Lower leg skin (tissue), 4 donors: ENCODE results near the gene SAPCD1. TPM values are rescaled to one million over a fixed set of nuclear protein-coding genes. Genes with fewer than 3 reads are reported as not detected.

ENCODE experiments used
- DNase-seq, 2 donors: peaks; one replicate each; pipeline ENCODE4 v3.0.0-alpha.2; 2019; ENCODE audit warnings: low spot score in 2 of 2
- H3K4me3 ChIP-seq: fragments of 200-600 bp; sonication (generic); 2 replicates; pipeline ENCODE4 v1.5.1; 2017; ENCODE audit warnings: mild to moderate bottlenecking, low read depth; ENCODE audit not compliant: poor library complexity, severe bottlenecking
- POLR2A ChIP-seq, 2 donors: fragments of 450-650 bp; IDR thresholded peaks; one replicate each; pipeline ENCODE4 v1.6.1; 2016 to 2017; ENCODE audit warnings: antibody characterized with exemption in 2 of 2, mild to moderate bottlenecking in 1 of 2, moderate library complexity in 1 of 2
- WGBS, 2 donors: methylation state at CpG; one replicate each; pipeline ENCODE4 v1.1.5; 2018; 5-methylcytosine and 5-hydroxymethylcytosine counted together
- intact Hi-C: fragments of 100-400 bp; cut with DNase I; formaldehyde crosslinking; loops from one replicate; pipeline ENCODE4 v1.15.0; 2023; ENCODE audit warnings: low total_unique reads
- total RNA-seq, 4 donors: library from RNA; depleted of rRNA; stranded (reverse); fragments of >200 nt; gene quantifications; one replicate each; pipeline ENCODE4 v1.1.0, GENCODE V29; 2016
- TF ChIP-seq, protein P1 (sequence below), 3 donors: fragments of 450-650 bp; IDR thresholded peaks; one replicate each; pipeline ENCODE4 v1.5.1; 2016; ENCODE audit warnings: antibody characterized with exemption in 3 of 3, mild to moderate bottlenecking in 3 of 3, moderate library complexity in 2 of 3

SAPCD1 gene
- total RNA-seq, 4 donors from 2014 or later, result 25.3 to 80.6 (median 55.3) TPM

- intact Hi-C loops, result no loop called here
- H3K4me3 ChIP-seq, result no peak overlapping the region
- TF ChIP-seq, protein P1, sequence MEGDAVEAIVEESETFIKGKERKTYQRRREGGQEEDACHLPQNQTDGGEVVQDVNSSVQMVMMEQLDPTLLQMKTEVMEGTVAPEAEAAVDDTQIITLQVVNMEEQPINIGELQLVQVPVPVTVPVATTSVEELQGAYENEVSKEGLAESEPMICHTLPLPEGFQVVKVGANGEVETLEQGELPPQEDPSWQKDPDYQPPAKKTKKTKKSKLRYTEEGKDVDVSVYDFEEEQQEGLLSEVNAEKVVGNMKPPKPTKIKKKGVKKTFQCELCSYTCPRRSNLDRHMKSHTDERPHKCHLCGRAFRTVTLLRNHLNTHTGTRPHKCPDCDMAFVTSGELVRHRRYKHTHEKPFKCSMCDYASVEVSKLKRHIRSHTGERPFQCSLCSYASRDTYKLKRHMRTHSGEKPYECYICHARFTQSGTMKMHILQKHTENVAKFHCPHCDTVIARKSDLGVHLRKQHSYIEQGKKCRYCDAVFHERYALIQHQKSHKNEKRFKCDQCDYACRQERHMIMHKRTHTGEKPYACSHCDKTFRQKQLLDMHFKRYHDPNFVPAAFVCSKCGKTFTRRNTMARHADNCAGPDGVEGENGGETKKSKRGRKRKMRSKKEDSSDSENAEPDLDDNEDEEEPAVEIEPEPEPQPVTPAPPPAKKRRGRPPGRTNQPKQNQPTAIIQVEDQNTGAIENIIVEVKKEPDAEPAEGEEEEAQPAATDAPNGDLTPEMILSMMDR (IDR thresholded peaks at IDR 0.05), result no peak
- TF ChIP-seq POLR2A (IDR thresholded peaks at IDR 0.05), result no peak
- DNase-seq, result no peak
- 96% methylated on average over 5 of the region's 5 CpGs for WGBS, 2 donors
Measured at GRCh38 chr6:31778193-31778592, 15.7 kb downstream of the SAPCD1 start.

- WGBS, 2 donors, result 83 to 84% methylated on average over 28 to 42 of the region's 43 CpGs
- DNase-seq, result no peak
- no peak overlapping the region for H3K4me3 ChIP-seq
- no peak for TF ChIP-seq POLR2A (IDR thresholded peaks at IDR 0.05)
- TF ChIP-seq, protein P1 (IDR thresholded peaks at IDR 0.05), result no peak
- intact Hi-C loops, result no loop called here
Measured at GRCh38 chr6:31778999-31779885, 16.8 kb downstream of the SAPCD1 start.

- no peak overlapping the region for H3K4me3 ChIP-seq
- TF ChIP-seq, protein P1 (IDR thresholded peaks at IDR 0.05), result no peak
- TF ChIP-seq POLR2A (IDR thresholded peaks at IDR 0.05), result no peak
- intact Hi-C loops, result no loop called here
- 89 to 91% methylated on average over 10 of the region's 10 CpGs for WGBS, 2 donors
- no peak for DNase-seq
Measured at GRCh38 chr6:31779908-31780307, 17.5 kb downstream of the SAPCD1 start.

DNA sequence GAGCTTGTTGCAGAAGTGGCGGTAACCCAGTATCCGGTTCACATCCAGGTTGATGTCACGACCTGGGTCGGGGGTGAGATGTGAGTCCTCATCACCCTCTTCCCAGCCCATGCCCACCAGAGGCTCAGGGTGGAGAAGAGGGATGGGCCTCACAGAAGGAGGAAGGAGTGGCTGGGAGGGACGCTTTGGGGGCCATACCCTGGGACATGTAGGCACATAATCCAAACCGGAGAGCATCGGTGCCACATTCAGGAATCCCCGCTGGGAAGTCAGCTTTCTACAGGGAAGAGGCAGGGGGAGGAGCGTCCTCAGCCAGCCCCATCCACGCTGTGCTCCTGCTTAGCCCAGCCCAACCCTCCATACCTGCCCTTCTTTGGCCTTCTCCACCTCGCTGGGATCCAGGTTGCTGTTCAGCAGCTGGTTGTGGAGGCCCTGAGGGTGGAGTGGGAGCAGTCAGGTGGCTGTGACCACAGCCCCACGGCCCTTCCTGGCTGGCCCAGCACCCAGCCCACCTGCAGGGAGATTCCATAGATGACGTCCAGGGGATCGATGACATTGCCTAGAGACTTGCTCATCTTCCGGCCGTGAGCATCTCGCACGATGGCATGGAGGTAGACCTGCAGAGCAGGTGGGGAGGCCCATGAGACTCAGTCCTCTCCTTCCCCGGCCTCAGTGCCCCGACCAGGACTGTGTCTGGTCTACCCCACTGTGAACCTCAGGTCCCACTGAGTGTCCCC, 18.2 kb downstream of the SAPCD1 start:
- intact Hi-C loops, result no loop called here
- no peak for TF ChIP-seq POLR2A (IDR thresholded peaks at IDR 0.05)
- TF ChIP-seq, protein P1 (IDR thresholded peaks at IDR 0.05), result no peak
- DNase-seq, result no peak
- H3K4me3 ChIP-seq, result no peak overlapping the region
- WGBS, 2 donors, result 80 to 87% methylated on average over 18 to 20 of the region's 20 CpGs

DNA sequence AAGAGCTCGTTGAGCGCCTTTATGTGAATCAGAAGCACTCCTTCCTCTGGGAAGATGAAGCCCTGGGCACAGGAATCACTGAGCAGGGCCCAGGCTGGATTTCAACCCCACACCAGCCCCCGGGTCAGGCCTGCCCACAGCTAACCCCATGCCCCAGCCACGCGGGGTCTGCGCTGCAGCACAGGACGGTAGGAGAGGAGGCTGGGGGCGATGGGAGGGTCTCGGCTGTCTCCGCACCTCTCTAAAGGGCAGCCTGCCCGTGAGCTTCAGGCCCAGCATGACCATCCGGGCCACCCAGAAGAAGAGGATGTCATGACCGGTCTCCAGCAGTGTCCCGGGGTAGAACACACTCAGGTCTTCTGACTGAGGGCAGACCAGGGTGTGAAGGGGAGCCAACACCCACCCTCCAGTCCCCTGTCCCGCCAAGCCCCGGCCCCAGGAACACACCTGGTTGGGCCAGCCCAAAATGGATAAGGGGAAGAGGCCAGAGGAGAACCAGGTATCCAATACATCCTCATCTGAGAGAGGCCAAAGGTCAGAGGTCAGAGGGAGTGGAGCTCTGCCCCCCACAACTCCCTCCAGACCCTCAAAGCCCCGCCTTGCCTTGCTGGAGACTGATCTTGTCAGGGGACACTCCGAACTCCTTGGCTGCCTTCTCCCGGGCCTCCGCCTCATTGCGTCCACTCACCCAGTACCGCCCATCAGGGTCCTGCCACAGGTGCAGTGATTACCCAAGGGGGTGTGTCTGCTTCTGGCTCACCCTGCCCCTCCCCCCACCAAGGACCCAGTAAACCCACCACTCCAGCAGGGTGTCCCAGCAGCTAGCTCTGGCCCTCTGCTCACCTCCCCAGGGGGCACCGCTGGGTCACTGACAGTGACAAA, 19.0 kb downstream of the SAPCD1 start:
- intact Hi-C loops, result no loop called here
- 94% methylated on average over 18 to 23 of the region's 23 CpGs for WGBS, 2 donors
- no peak overlapping the region for H3K4me3 ChIP-seq
- TF ChIP-seq, protein P1 (IDR thresholded peaks at IDR 0.05), result no peak
- TF ChIP-seq POLR2A (IDR thresholded peaks at IDR 0.05), result no peak
- no peak for DNase-seq
